ENCODE measurements around the gene PTPRM.

PTPRM gene

DNA sequence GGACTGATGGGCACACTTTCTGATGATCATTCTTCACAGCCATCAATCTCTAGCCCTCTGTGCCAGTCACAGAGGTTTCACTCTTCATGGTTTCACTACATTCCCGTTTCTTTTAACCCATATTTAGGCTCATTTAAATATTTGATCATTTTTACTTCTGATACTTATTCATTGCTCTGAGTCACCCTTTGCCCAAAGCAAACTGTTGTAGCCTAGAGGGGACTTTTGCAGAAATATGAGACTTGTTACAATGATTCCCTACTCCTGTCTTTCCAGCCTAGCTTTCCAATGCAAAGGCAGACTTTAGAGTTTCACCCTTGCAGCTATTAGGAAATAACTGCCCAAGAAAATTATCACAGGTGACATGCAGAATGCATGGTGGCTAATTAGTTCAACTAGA is 444.2 kb downstream of the PTPRM start:
- H3K36me3 ChIP-seq (ENCODE audit: insufficient read depth, low read length) = no peaks in the 10 kb centered on the region
- no peak overlapping the region for H3K9ac ChIP-seq (ENCODE audit: low read depth, low read length)
- H3K4me1 ChIP-seq (ENCODE audit: insufficient read depth, low read length) = no peaks in the 10 kb centered on the region
- H3K9me3 ChIP-seq (ENCODE audit: control insufficient read depth, insufficient read depth, low read length) = no peaks in the 10 kb centered on the region

DNA sequence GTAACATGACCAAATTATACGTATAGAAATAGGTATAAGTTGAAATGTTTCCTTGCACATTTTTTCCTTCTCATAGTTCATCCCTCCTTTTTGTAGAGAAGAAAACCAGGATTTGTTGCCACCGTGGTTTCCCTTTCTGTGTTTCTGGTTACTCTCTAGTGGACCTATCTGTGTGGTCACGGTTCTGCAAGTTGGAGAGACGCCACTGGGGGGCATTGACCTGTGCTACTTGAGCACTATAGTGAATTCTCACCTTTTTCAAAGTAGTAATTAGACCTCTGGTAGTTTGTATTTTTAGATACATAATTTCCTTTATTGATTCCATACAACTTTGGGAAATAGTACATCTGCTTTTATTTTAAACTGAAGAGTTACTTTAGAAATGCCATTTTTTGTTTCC is 444.8 kb downstream of the PTPRM start:
- Histone ChIP-seq H3K36me3 (ENCODE audit: insufficient read depth, low read length) (no peaks in the 10 kb centered on the region), H3K4me1 (ENCODE audit: insufficient read depth, low read length) (no peaks in the 10 kb centered on the region), H3K9ac (ENCODE audit: low read depth, low read length) (no peak overlapping the region), H3K9me3 (ENCODE audit: control insufficient read depth, insufficient read depth, low read length) (no peaks in the 10 kb centered on the region)

DNA sequence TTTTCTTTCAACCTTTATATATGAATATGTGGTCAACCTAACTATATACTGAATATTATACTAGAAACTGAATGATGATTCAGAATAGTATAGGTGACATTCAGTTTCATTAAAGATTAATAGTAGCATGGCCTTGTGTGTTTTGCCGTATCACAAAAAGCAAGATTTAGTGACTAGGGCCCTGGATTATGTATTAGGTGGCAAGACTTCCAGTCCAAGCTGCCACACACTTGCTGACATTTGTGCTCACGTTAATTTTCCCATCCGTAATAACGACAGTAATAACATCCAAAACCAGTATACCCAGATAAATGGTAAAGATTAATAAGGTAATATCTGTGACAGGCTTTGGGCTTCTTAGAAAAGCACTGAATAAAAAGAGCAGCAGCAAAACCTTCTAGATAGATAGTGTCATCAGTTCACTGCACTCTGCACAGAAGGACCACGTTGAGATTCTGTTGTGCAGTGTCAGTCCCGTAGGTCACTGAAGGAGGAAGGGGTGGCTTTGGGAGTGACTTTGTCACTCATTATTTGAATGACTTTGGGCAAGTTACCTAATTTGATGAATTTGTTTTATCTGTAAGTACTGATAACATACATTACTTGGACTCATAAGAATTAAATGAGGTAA is 451.7 kb downstream of the PTPRM start:
- no peaks in the 10 kb centered on the region for H3K4me1 ChIP-seq (ENCODE audit: insufficient read depth, low read length)
- H3K9ac ChIP-seq (ENCODE audit: low read depth, low read length) = no peak overlapping the region
- H3K9me3 ChIP-seq (ENCODE audit: control insufficient read depth, insufficient read depth, low read length) = no peaks in the 10 kb centered on the region
- H3K36me3 ChIP-seq (ENCODE audit: insufficient read depth, low read length) = no peaks in the 10 kb centered on the region

DNA sequence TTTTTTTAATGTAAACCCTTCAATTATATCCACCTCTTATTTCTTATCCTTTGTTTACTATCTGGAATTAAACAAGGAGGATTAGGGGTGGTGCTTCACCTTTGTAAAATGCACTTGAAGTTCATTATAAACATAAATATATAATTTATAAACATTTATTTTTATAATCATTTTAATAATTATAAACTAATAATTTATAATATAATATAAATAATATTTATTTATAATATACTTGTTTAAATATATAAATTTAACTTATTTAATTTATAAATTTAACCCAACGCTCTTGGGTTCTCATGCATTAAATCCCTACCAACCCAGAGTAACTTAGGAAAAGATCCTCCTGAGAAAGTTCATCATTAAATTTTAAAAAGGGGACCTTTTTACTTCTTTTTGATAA is 452.5 kb downstream of the PTPRM start:
- no peaks in the 10 kb centered on the region for H3K4me1 ChIP-seq (ENCODE audit: insufficient read depth, low read length)
- no peak overlapping the region for H3K9ac ChIP-seq (ENCODE audit: low read depth, low read length)
- no peaks in the 10 kb centered on the region for H3K9me3 ChIP-seq (ENCODE audit: control insufficient read depth, insufficient read depth, low read length)
- no peaks in the 10 kb centered on the region for H3K36me3 ChIP-seq (ENCODE audit: insufficient read depth, low read length)

DNA sequence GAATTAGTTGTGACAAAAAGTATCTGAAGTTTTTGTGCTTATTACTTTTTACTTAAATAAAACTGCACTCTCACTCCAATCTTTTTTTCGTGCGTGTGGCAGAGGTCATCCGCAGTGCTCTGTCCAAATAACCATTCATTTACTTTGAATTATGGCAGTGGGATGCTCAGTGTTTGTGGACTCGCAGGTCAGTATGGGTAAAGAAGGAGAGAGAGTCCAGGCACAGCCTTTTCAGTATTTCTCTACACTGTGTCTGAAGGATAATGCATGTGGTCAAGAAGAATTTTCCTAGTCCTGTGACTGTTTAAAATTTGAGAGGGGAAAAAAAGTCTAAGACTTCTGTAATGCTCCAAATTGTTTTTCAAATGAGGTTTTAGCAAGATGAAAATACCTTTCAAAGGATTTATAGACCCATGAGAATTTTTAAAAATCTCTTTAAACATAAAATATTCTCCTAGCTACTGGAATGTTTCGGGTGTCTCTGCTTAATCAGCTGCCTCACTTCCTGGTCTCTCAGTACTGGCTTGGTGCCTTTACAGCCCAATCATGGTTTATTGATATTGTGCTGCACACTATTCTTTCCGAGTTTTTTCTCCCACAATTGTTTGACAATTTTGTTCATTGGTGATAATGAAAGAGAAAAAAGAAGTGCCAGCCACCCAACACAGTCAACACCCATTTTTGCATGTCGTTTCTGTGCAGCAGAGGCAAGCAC is 453.2 kb downstream of the PTPRM start:
- no peaks in the 10 kb centered on the region for H3K36me3 ChIP-seq (ENCODE audit: insufficient read depth, low read length)
- H3K9ac ChIP-seq (ENCODE audit: low read depth, low read length) = no peak overlapping the region
- H3K9me3 ChIP-seq (ENCODE audit: control insufficient read depth, insufficient read depth, low read length) = no peaks in the 10 kb centered on the region
- H3K4me1 ChIP-seq (ENCODE audit: insufficient read depth, low read length) = no peaks in the 10 kb centered on the region

DNA sequence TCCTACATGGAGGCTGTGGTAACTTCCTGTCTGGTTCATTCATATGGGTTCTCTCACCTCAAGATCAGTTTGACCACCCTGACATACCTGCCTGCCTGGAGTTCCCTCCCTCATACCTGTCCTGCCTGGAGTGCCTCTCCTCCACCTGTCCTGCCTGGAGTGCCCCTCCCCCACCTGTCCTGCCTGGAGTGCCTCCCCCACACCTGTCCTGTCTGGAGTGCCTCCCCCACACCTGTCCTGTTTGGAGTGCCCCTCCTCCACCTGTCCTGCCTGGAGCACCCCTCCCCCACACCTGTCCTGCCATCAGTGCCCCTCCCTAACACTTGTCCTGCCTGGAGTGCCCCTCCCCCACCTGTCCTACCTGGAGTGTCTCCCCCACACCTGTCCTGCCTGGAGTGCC is 461.9 kb downstream of the PTPRM start:
- H3K9ac ChIP-seq (ENCODE audit: low read depth, low read length) = no peak overlapping the region
- H3K36me3 ChIP-seq (ENCODE audit: insufficient read depth, low read length) = no peaks in the 10 kb centered on the region
- peaks cover 4% of the 10 kb centered on the region; the same call in 1 of the 2 replicates for H3K4me1 ChIP-seq (ENCODE audit: insufficient read depth, low read length)
- H3K9me3 ChIP-seq (ENCODE audit: control insufficient read depth, insufficient read depth, low read length) = no peaks in the 10 kb centered on the region

DNA sequence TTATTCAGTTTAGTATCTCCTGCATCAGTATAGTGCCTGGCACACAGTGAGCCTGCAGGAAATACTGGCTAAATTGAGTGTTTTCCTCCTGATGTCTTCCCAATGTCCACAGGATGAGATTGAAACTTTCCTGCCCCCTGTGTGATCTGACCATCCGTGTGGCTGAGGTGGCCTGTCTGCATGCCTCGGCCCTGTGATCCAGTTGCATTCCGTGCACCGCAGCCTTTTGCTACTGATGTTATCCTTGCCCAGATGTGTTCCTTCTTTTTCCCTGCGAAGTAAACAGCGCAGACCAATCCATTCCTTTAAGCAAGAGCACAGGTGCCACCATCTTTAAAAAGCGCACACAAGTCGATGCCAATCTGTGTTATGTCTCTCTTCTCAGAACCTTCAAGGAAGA is 462.6 kb downstream of the PTPRM start:
- Histone ChIP-seq H3K4me1 (ENCODE audit: insufficient read depth, low read length) (peaks cover 4% of the 10 kb centered on the region; the same call in 1 of the 2 replicates), H3K36me3 (ENCODE audit: insufficient read depth, low read length) (no peaks in the 10 kb centered on the region), H3K9ac (ENCODE audit: low read depth, low read length) (no peak overlapping the region), H3K9me3 (ENCODE audit: control insufficient read depth, insufficient read depth, low read length) (no peaks in the 10 kb centered on the region)

DNA sequence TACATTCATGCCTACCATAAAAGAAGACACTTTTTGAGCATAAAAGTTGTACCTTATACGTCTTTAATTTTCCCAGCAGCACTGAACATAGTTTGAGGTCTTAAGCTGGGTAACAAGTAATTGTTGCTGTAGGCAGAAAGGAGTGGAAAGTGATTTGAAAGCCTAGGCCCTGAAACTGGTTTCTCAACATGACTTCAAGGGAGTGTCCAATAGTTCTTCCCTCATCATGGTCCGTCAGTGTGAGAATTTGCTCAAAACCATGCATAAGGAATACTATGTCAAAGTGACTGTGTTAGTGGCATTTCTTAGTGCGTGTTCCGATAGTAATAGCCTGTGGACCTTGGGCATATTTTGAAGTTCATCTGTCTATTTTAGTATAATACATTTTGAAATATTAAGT is 463.1 kb downstream of the PTPRM start:
- no peaks in the 10 kb centered on the region for H3K36me3 ChIP-seq (ENCODE audit: insufficient read depth, low read length)
- H3K9me3 ChIP-seq (ENCODE audit: control insufficient read depth, insufficient read depth, low read length) = no peaks in the 10 kb centered on the region
- no peak overlapping the region for H3K9ac ChIP-seq (ENCODE audit: low read depth, low read length)
- peaks cover 4% of the 10 kb centered on the region; the same call in 1 of the 2 replicates for H3K4me1 ChIP-seq (ENCODE audit: insufficient read depth, low read length)

DNA sequence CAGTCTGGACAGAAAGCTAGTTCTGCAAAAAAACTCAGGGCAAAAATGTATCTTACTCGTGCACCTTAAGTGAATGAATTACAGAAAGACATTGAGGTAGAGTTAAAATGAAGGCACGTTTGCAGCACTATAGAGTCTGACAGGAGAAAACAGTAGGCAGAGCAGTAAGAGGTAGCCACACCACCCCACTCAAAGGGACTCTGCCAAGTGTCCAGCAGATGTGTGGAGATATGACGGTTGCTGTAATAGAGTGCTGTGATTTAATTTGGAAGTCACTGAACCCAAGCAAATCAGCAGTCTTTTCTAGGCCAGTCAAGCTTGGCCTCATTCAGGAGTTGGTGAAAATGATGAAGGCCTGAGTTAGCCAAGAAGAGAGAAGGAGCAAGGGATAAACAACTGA is 464.4 kb downstream of the PTPRM start:
- no peaks in the 10 kb centered on the region for H3K36me3 ChIP-seq (ENCODE audit: insufficient read depth, low read length)
- H3K9ac ChIP-seq (ENCODE audit: low read depth, low read length) = no peak overlapping the region
- peaks cover 4% of the 10 kb centered on the region; the same call in 1 of the 2 replicates for H3K4me1 ChIP-seq (ENCODE audit: insufficient read depth, low read length)
- no peaks in the 10 kb centered on the region for H3K9me3 ChIP-seq (ENCODE audit: control insufficient read depth, insufficient read depth, low read length)

DNA sequence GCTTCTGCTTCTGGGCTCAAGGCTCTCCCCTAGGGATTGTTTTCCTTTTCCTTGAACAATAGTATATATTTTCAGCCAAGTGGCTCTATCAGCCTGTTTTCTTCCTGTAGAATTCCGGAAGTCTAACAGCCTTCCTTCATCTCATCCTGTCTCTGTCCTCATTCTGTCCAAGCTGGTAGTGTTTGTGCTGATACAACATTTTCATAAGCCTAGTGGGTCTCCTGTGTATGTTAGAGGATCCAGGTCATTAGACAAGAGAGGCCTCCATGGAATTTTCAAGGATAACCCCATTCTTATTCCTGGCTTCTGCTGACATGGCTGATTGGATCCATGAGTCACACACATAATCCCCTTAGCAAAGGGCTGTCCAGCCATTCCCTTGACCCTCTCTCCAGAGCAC is 467.6 kb downstream of the PTPRM start:
- H3K9me3 ChIP-seq (ENCODE audit: control insufficient read depth, insufficient read depth, low read length) = no peaks in the 10 kb centered on the region
- no peaks in the 10 kb centered on the region for H3K36me3 ChIP-seq (ENCODE audit: insufficient read depth, low read length)
- H3K4me1 ChIP-seq (ENCODE audit: insufficient read depth, low read length) = no peaks in the 10 kb centered on the region
- H3K9ac ChIP-seq (ENCODE audit: low read depth, low read length) = no peak overlapping the region

DNA sequence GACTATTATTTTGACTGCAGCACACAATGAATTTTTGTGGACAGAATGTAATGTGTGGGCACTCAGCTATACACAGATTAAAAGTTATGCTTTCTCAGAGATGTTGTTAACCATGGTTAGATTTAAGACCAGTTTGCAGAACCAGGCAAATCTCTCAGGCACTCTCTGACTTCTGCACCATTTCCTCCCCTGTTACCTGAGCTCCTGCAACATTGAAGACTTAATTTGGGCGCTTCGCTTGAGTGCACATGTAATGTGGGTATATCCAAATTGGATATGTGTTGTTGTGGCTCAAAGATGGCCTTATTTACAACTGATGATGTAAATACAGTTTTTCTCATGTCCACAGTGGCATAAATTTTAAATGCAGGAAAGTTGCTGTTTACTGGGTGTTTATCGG is 469.4 kb downstream of the PTPRM start:
- no peaks in the 10 kb centered on the region for H3K4me1 ChIP-seq (ENCODE audit: insufficient read depth, low read length)
- no peaks in the 10 kb centered on the region for H3K9me3 ChIP-seq (ENCODE audit: control insufficient read depth, insufficient read depth, low read length)
- H3K9ac ChIP-seq (ENCODE audit: low read depth, low read length) = no peak overlapping the region
- no peaks in the 10 kb centered on the region for H3K36me3 ChIP-seq (ENCODE audit: insufficient read depth, low read length)

DNA sequence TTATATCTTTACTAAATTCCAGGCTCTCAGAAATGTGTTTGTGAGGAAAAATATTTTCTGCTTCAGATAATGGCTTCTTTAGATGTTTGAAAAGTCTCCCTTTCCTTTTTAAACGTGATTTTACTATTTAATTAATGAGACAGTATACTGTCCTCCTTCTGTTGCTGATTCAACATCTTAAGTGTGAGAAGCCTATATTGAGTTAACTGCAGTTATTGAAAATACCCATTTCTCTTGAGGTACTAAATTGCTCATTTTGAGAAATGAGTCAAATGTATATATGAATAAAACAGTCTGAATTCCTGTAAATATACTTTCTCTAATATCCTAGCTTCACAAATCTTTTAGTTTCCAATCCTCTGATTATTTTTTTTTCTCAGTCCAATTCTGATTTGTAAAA is 470.2 kb downstream of the PTPRM start:
- H3K4me1 ChIP-seq (ENCODE audit: insufficient read depth, low read length) = no peaks in the 10 kb centered on the region
- no peaks in the 10 kb centered on the region for H3K36me3 ChIP-seq (ENCODE audit: insufficient read depth, low read length)
- H3K9me3 ChIP-seq (ENCODE audit: control insufficient read depth, insufficient read depth, low read length) = no peaks in the 10 kb centered on the region
- no peak overlapping the region for H3K9ac ChIP-seq (ENCODE audit: low read depth, low read length)

DNA sequence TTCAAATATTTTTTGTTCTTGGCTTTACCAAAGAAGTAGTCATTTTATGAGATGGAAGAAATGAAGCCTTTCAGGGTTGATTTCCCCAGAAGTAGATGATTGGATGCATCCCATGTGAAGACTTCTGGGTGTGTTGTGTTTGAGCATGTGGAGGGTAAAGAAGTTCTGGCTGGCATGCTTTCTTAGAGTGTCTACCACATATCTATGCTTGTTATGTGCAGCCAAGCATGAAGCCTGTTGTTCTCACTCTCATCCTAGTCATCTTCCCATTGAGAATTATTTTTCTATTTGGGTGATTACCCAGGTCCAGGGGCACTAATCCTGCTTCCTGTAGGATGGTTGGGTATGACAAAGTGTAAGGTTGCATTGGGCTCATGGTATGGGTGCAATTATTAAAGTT is 472.9 kb downstream of the PTPRM start:
- Histone ChIP-seq H3K4me1 (ENCODE audit: insufficient read depth, low read length) (no peaks in the 10 kb centered on the region), H3K9me3 (ENCODE audit: control insufficient read depth, insufficient read depth, low read length) (no peaks in the 10 kb centered on the region), H3K36me3 (ENCODE audit: insufficient read depth, low read length) (no peaks in the 10 kb centered on the region), H3K9ac (ENCODE audit: low read depth, low read length) (no peak overlapping the region)

DNA sequence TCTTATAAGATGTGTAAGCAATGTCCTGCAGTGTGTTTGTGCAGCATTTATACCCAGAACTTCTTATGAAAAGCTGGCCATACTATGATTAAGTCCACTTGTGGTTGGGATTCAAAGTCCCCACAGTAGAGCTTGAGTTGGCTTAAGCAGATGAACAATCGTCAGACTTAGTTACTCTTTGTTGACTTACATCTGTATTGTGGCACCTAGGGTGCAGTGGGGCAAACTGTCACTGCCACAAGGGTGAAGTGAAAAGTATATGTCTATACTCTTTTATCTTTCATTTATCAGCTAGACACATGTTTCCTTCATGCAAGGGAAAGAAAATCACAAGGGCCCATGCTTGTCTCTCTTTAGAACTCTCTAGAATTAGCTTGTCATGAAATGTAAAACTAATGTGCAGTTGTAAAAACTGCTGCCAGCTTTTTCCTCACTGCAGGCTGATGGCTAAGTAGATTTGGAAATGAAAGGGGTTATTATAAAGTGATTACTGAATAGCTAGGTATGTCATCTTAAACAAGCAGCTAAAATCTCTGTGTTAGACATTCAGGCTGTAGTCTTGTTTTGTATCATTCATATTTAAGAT is 474.5 kb downstream of the PTPRM start:
- H3K36me3 ChIP-seq (ENCODE audit: insufficient read depth, low read length) = no peaks in the 10 kb centered on the region
- H3K9ac ChIP-seq (ENCODE audit: low read depth, low read length) = no peak overlapping the region
- no peaks in the 10 kb centered on the region for H3K9me3 ChIP-seq (ENCODE audit: control insufficient read depth, insufficient read depth, low read length)
- H3K4me1 ChIP-seq (ENCODE audit: insufficient read depth, low read length) = no peaks in the 10 kb centered on the region

DNA sequence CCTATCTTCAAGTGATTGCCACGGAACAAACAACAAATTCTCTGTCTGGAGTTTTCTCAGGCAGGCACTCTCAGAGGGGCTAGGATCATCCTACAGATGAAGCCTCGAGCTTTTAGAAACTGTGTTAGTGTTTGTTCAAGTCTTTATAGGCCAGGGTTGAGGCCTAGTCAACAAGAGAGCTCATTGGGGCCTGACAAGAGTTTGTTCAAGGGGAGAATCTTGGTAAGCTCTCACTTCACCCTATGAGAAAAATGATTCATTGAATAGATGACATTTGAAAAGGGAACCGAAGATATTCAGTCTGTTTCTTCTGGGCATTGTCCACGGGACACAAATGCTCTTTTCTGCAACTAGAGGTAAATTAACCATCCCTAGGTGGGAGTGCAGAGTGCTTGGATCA is 476.9 kb downstream of the PTPRM start:
- Histone ChIP-seq H3K36me3 (ENCODE audit: insufficient read depth, low read length) (no peaks in the 10 kb centered on the region), H3K4me1 (ENCODE audit: insufficient read depth, low read length) (no peaks in the 10 kb centered on the region; the same call in 1 of the 2 replicates), H3K9me3 (ENCODE audit: control insufficient read depth, insufficient read depth, low read length) (no peaks in the 10 kb centered on the region), H3K9ac (ENCODE audit: low read depth, low read length) (no peak overlapping the region)

All from ES-I3 (cell line).